HEK293 (cell line): ENCODE data around the gene KDSR.

ENCODE experiments used
- BCL11B ChIP-seq: fragments of 450-650 bp; formaldehyde crosslinking; IDR thresholded peaks from 2 replicates; pipeline ENCODE4 v1.5.1; 2016; ENCODE audit warnings: low read depth, missing biosample characterization, missing genetic modification characterization
- GLI4 ChIP-seq: fragments of 450-650 bp; formaldehyde crosslinking; IDR thresholded peaks from 2 replicates; pipeline ENCODE4 v1.5.1; 2016; ENCODE audit warnings: missing biosample characterization, missing genetic modification characterization
- HOXA7 ChIP-seq: sonication (generic); formaldehyde crosslinking; IDR thresholded peaks from 2 replicates; pipeline ENCODE4 v1.8.1; 2022; ENCODE audit warnings: missing genetic modification reagents, borderline replicate concordance
- MEIS1 ChIP-seq: sonication (generic); formaldehyde crosslinking; IDR thresholded peaks from 2 replicates; pipeline ENCODE4 v1.8.1; 2022; ENCODE audit warnings: missing genetic modification reagents, mild to moderate bottlenecking, borderline replicate concordance
- SCRT2 ChIP-seq: fragments of 450-650 bp; formaldehyde crosslinking; IDR thresholded peaks from 2 replicates; pipeline ENCODE4 v1.5.1; 2016; ENCODE audit warnings: missing biosample characterization, missing genetic modification characterization
- SP2 ChIP-seq: fragments of 450-650 bp; formaldehyde crosslinking; IDR thresholded peaks from 2 replicates; pipeline ENCODE4 v1.5.1; 2016; ENCODE audit warnings: missing biosample characterization, missing genetic modification characterization
- ZBTB17 ChIP-seq: fragments of 450-650 bp; formaldehyde crosslinking; IDR thresholded peaks from 2 replicates; pipeline ENCODE4 v1.5.1; 2016; ENCODE audit warnings: missing biosample characterization, missing genetic modification characterization
- ZBTB8A ChIP-seq: fragments of 450-650 bp; formaldehyde crosslinking; IDR thresholded peaks from 2 replicates; pipeline ENCODE4 v1.5.1; 2016; ENCODE audit warnings: missing biosample characterization, missing genetic modification characterization
- ZEB2 ChIP-seq: fragments of 450-650 bp; formaldehyde crosslinking; IDR thresholded peaks from 2 replicates; pipeline ENCODE4 v1.5.1; 2016; ENCODE audit warnings: missing biosample characterization, missing genetic modification characterization
- ZFP69B ChIP-seq: fragments of 450-650 bp; formaldehyde crosslinking; IDR thresholded peaks from 2 replicates; pipeline ENCODE4 v1.5.1; 2016; ENCODE audit warnings: missing biosample characterization, missing genetic modification characterization
- ZNF112 ChIP-seq: fragments of 450-650 bp; formaldehyde crosslinking; IDR thresholded peaks from 2 replicates; pipeline ENCODE4 v1.5.0; 2017; ENCODE audit warnings: missing biosample characterization, missing genetic modification characterization
- ZNF140 ChIP-seq: fragments of 450-650 bp; formaldehyde crosslinking; IDR thresholded peaks from 2 replicates; pipeline ENCODE4 v1.5.1; 2016; ENCODE audit warnings: missing biosample characterization, missing genetic modification characterization
- ZNF155 ChIP-seq: fragments of 450-650 bp; formaldehyde crosslinking; IDR thresholded peaks from 2 replicates; pipeline ENCODE4 v1.5.1; 2016; ENCODE audit warnings: missing biosample characterization, missing genetic modification characterization
- ZNF221 ChIP-seq: fragments of 450-650 bp; formaldehyde crosslinking; IDR thresholded peaks from 2 replicates; pipeline ENCODE4 v1.5.1; 2017; ENCODE audit warnings: missing biosample characterization, missing genetic modification characterization, borderline replicate concordance
- ZNF366 ChIP-seq: fragments of 450-650 bp; formaldehyde crosslinking; conservative IDR thresholded peaks from 2 replicates; pipeline ENCODE4 v1.5.1; 2016; ENCODE audit warnings: missing biosample characterization, missing genetic modification characterization
- ZNF404 ChIP-seq: fragments of 450-650 bp; formaldehyde crosslinking; IDR thresholded peaks from 2 replicates; pipeline ENCODE4 v1.5.1; 2017; ENCODE audit warnings: missing biosample characterization, missing genetic modification characterization
- ZNF510 ChIP-seq: fragments of 450-650 bp; formaldehyde crosslinking; IDR thresholded peaks from 2 replicates; pipeline ENCODE4 v1.5.1; 2018; ENCODE audit warnings: mild to moderate bottlenecking, missing genetic modification characterization, missing biosample characterization; ENCODE audit not compliant: insufficient replicate concordance
- ZNF555 ChIP-seq: fragments of 450-650 bp; formaldehyde crosslinking; conservative IDR thresholded peaks from 2 replicates; pipeline ENCODE4 v1.5.1; 2017; ENCODE audit warnings: missing biosample characterization, mild to moderate bottlenecking, missing genetic modification characterization, inconsistent platforms
- ZNF571 ChIP-seq: fragments of 450-650 bp; formaldehyde crosslinking; IDR thresholded peaks from 2 replicates; pipeline ENCODE4 v1.5.0; 2017; ENCODE audit warnings: missing biosample characterization, missing genetic modification characterization
- ZNF596 ChIP-seq: fragments of 450-650 bp; IDR thresholded peaks from 2 replicates; pipeline ENCODE4 v1.5.0; 2018; ENCODE audit warnings: missing biosample characterization, mild to moderate bottlenecking, missing genetic modification characterization, moderate library complexity
- ZNF621 ChIP-seq: fragments of 450-650 bp; formaldehyde crosslinking; IDR thresholded peaks from 2 replicates; pipeline ENCODE4 v1.5.1; 2017; ENCODE audit warnings: missing biosample characterization, missing genetic modification characterization
- ZNF623 ChIP-seq: fragments of 450-650 bp; formaldehyde crosslinking; IDR thresholded peaks from 2 replicates; pipeline ENCODE4 v1.5.1; 2016; ENCODE audit warnings: missing biosample characterization, missing genetic modification characterization
- ZNF654 ChIP-seq: fragments of 450-650 bp; formaldehyde crosslinking; IDR thresholded peaks from 2 replicates; pipeline ENCODE4 v1.5.1; 2016; ENCODE audit warnings: low read depth, missing biosample characterization, missing genetic modification characterization
- ZNF701 ChIP-seq: fragments of 450-650 bp; formaldehyde crosslinking; IDR thresholded peaks from 2 replicates; pipeline ENCODE4 v1.5.1; 2016; ENCODE audit warnings: missing biosample characterization, missing genetic modification characterization
- ZNF768 ChIP-seq: fragments of 450-650 bp; formaldehyde crosslinking; IDR thresholded peaks from 2 replicates; pipeline ENCODE4 v1.5.1; 2018; ENCODE audit warnings: missing biosample characterization, mild to moderate bottlenecking, missing genetic modification characterization
- ZNF830 ChIP-seq: fragments of 450-650 bp; IDR thresholded peaks from 2 replicates; pipeline ENCODE4 v1.5.0; 2018; ENCODE audit warnings: missing biosample characterization, missing genetic modification characterization, low read depth, mild to moderate bottlenecking, moderate library complexity
- TF ChIP-seq, protein P1 (sequence below): fragments of 450-650 bp; formaldehyde crosslinking; IDR thresholded peaks from 2 replicates; pipeline ENCODE4 v1.5.1; 2017; ENCODE audit warnings: missing biosample characterization, missing genetic modification characterization
- TF ChIP-seq, protein P2 (sequence below): fragments of 450-650 bp; IDR thresholded peaks from 2 replicates; pipeline ENCODE4 v1.5.1; 2018; ENCODE audit warnings: missing biosample characterization, mild to moderate bottlenecking, missing genetic modification characterization
- TF ChIP-seq, protein P3 (sequence below): fragments of 450-650 bp; formaldehyde crosslinking; IDR thresholded peaks from 2 replicates; pipeline ENCODE4 v1.5.1; 2016; ENCODE audit warnings: missing biosample characterization, missing genetic modification characterization
- TF ChIP-seq, protein P4 (sequence below): fragments of 450-650 bp; formaldehyde crosslinking; IDR thresholded peaks from 2 replicates; pipeline ENCODE4 v1.5.1; 2016; ENCODE audit warnings: missing biosample characterization, missing genetic modification characterization, low read depth
- TF ChIP-seq, protein P5 (sequence below): fragments of 450-650 bp; formaldehyde crosslinking; IDR thresholded peaks from 2 replicates; pipeline ENCODE4 v1.5.1; 2016; ENCODE audit warnings: missing biosample characterization, missing genetic modification characterization

KDSR gene

DNA sequence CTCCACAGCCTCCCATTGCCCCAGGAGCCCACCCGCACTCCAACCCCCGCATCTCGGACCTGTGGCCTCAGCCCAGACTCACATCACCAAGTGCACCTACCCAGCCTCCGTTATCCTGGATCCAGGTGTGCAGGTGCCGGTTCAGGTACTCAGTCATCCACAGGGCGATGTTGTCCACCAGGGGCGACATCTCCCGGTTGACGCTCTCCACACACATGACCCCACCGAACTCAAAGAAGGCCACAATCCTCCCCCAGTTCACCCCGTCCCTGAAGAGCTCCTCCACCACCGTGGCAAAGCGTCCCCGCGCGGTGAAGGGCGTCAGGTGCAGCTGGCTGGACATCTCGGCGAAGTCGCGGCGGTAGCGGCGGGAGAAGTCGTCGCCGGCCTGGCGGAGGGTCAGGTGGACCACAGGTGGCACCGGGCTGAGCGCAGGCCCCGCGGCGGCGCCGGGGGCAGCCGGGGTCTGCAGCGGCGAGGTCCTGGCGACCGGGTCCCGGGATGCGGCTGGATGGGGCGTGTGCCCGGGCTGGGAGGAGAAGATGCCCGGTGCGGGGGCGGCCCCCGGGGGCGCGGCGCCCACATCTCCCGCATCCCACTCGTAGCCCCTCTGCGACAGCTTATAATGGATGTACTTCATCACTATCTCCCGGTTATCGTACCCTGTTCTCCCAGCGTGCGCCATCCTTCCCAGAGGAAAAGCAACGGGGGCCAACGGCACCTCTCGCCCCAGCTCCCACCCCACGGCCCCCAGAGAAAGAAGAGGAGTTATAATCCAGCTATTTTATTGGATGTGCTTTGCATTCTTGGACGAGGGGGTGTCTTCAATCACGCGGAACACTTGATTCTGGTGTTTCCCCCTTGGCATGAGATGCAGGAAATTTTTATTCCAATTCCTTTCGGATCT, 48.8 kb downstream of the KDSR start (continued):
- TF ChIP-seq ZNF654, result peak; percentile 56
- TF ChIP-seq, protein P1, sequence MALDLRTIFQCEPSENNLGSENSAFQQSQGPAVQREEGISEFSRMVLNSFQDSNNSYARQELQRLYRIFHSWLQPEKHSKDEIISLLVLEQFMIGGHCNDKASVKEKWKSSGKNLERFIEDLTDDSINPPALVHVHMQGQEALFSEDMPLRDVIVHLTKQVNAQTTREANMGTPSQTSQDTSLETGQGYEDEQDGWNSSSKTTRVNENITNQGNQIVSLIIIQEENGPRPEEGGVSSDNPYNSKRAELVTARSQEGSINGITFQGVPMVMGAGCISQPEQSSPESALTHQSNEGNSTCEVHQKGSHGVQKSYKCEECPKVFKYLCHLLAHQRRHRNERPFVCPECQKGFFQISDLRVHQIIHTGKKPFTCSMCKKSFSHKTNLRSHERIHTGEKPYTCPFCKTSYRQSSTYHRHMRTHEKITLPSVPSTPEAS (tag by site-specific recombination), result no peak
- no peak for TF ChIP-seq ZNF623 (tag by site-specific recombination)
- TF ChIP-seq BCL11B (tag by site-specific recombination), result peak; percentile 60; the same call in 1 of the 2 replicates
- no peak for TF ChIP-seq ZFP69B
- TF ChIP-seq ZNF596 (tag by site-specific recombination), result no peak
- TF ChIP-seq ZNF621 (tag by site-specific recombination), result no peak
- TF ChIP-seq, protein P2, sequence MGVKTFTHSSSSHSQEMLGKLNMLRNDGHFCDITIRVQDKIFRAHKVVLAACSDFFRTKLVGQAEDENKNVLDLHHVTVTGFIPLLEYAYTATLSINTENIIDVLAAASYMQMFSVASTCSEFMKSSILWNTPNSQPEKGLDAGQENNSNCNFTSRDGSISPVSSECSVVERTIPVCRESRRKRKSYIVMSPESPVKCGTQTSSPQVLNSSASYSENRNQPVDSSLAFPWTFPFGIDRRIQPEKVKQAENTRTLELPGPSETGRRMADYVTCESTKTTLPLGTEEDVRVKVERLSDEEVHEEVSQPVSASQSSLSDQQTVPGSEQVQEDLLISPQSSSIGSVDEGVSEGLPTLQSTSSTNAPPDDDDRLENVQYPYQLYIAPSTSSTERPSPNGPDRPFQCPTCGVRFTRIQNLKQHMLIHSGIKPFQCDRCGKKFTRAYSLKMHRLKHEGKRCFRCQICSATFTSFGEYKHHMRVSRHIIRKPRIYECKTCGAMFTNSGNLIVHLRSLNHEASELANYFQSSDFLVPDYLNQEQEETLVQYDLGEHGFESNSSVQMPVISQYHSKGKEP (tag by site-specific recombination), result no peak
- TF ChIP-seq ZNF510 (tag by site-specific recombination), result no peak
- TF ChIP-seq, protein P3, sequence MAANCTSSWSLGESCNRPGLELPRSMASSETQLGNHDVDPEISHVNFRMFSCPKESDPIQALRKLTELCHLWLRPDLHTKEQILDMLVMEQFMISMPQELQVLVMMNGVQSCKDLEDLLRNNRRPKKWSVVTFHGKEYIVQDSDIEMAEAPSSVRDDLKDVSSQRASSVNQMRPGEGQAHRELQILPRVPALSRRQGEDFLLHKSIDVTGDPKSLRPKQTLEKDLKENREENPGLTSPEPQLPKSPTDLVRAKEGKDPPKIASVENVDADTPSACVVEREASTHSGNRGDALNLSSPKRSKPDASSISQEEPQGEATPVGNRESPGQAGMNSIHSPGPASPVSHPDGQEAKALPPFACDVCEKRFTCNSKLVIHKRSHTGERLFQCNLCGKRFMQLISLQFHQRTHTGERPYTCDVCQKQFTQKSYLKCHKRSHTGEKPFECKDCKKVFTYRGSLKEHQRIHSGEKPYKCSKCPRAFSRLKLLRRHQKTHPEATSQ (tag by site-specific recombination), result no peak
- peak; percentile 84 for TF ChIP-seq SCRT2
- TF ChIP-seq, protein P4, sequence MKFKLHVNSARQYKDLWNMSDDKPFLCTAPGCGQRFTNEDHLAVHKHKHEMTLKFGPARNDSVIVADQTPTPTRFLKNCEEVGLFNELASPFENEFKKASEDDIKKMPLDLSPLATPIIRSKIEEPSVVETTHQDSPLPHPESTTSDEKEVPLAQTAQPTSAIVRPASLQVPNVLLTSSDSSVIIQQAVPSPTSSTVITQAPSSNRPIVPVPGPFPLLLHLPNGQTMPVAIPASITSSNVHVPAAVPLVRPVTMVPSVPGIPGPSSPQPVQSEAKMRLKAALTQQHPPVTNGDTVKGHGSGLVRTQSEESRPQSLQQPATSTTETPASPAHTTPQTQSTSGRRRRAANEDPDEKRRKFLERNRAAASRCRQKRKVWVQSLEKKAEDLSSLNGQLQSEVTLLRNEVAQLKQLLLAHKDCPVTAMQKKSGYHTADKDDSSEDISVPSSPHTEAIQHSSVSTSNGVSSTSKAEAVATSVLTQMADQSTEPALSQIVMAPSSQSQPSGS (tag by site-specific recombination), result no peak
- no peak for TF ChIP-seq MEIS1
- TF ChIP-seq GLI4, result no peak
- TF ChIP-seq SP2 (tag by site-specific recombination), result no peak
- TF ChIP-seq ZNF404 (tag by site-specific recombination), result no peak
- TF ChIP-seq ZNF571 (tag by site-specific recombination), result no peak
- no peak for TF ChIP-seq ZNF155 (tag by site-specific recombination)
- peak; percentile 56; the same call in 1 of the 2 replicates for TF ChIP-seq ZBTB17 (tag by site-specific recombination)
- no peak for TF ChIP-seq ZNF221 (tag by site-specific recombination)
- no peak for TF ChIP-seq ZNF701
- no peak for TF ChIP-seq HOXA7
- TF ChIP-seq ZNF768 (tag by site-specific recombination), result no peak
- no peak for TF ChIP-seq ZNF140 (tag by site-specific recombination)
- no peak for TF ChIP-seq ZNF830 (tag by site-specific recombination)
- TF ChIP-seq, protein P5, sequence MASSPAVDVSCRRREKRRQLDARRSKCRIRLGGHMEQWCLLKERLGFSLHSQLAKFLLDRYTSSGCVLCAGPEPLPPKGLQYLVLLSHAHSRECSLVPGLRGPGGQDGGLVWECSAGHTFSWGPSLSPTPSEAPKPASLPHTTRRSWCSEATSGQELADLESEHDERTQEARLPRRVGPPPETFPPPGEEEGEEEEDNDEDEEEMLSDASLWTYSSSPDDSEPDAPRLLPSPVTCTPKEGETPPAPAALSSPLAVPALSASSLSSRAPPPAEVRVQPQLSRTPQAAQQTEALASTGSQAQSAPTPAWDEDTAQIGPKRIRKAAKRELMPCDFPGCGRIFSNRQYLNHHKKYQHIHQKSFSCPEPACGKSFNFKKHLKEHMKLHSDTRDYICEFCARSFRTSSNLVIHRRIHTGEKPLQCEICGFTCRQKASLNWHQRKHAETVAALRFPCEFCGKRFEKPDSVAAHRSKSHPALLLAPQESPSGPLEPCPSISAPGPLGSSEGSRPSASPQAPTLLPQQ (tag by site-specific recombination), result peak; percentile 70
- TF ChIP-seq ZNF366 (tag by site-specific recombination), result no peak
- TF ChIP-seq ZNF555 (tag by site-specific recombination), result no peak
- TF ChIP-seq ZBTB8A (tag by site-specific recombination), result 0 out of 2 replicates have a peak, but pooled peaks have one; percentile 45
- TF ChIP-seq ZEB2, result peak; percentile 97
- TF ChIP-seq ZNF112 (tag by site-specific recombination), result no peak
